Nucleus accumbens (tissue), 56 donors: Measurements from ENCODE around the gene SAMD5.

Experiments
- DNase-seq, 56 donors: peaks; one replicate each; lab custom pipeline; 2025; lab: John Stamatoyannopoulos, UW

The SAMD5 gene

GRCh38 chr6:147508042-147508865 is at the start of gene SAMD5:
Gene SAMD5, plus strand, starts transcription at chr6:147508690. Its CDS starts 239 bp downstream, at chr6:147508929.
- DNase-seq, result peak in 22 of 56 donors; percentile 2 to 80 (median 26)

GRCh38 chr6:147459780-147460179 is 48.7 kb upstream of the SAMD5 start:
- no peak for DNase-seq

- DNase-seq, result no peak
Observed at GRCh38 chr6:147463651-147464050, 44.8 kb upstream of the SAMD5 start.

- DNase-seq, result no peak
Observed at GRCh38 chr6:147467428-147467827, 41.1 kb upstream of the SAMD5 start.

- no peak for DNase-seq
Observed at GRCh38 chr6:147467886-147468285, 40.6 kb upstream of the SAMD5 start.

- no peak for DNase-seq
Observed at GRCh38 chr6:147468634-147469033, 39.9 kb upstream of the SAMD5 start.

- DNase-seq, result no peak
Observed at GRCh38 chr6:147479857-147480256, 28.6 kb upstream of the SAMD5 start.

- DNase-seq, result no peak
Observed at GRCh38 chr6:147486683-147487082, 21.8 kb upstream of the SAMD5 start.

GRCh38 chr6:147497472-147497871 is 11.0 kb upstream of the SAMD5 start:
- no peak for DNase-seq

- DNase-seq, result no peak
Observed at GRCh38 chr6:147503587-147503986, 4.9 kb upstream of the SAMD5 start.

GRCh38 chr6:147504848-147505247 is 3.6 kb upstream of the SAMD5 start:
- DNase-seq, result no peak

- peak in 44 of 56 donors; percentile 11 to 85 (median 40) for DNase-seq
Observed at GRCh38 chr6:147506704-147507114, 1.8 kb upstream of the SAMD5 start.

- peak in 4 of 56 donors; percentile 3 to 15 (median 8) for DNase-seq
Observed at GRCh38 chr6:147507162-147508041, 1.1 kb upstream of the SAMD5 start.

GRCh38 chr6:147508866-147509608 is 547 bp downstream of the SAMD5 start:
- DNase-seq, result peak in 1 of 56 donors; percentile 14

- DNase-seq, result no peak
Observed at GRCh38 chr6:147509891-147510290, 1.4 kb downstream of the SAMD5 start.

GRCh38 chr6:147510929-147511590 is 2.6 kb downstream of the SAMD5 start:
- DNase-seq, result peak in 1 of 56 donors; percentile 7

GRCh38 chr6:147514831-147515230 is 6.3 kb downstream of the SAMD5 start:
- no peak for DNase-seq

GRCh38 chr6:147515327-147515726 is 6.8 kb downstream of the SAMD5 start:
- DNase-seq, result no peak

GRCh38 chr6:147522597-147522996 is 14.1 kb downstream of the SAMD5 start:
- DNase-seq, result no peak
